ENCODE data around the gene MAML3. TPM values are rescaled to one million over a fixed set of nuclear protein-coding genes. Genes with fewer than 3 reads are reported as not detected.

Gene MAML3
- total and polyA plus RNA-seq, 7 experiments from 2014 or later = 0.53 to 9.4 (median 3.3) TPM

GRCh38 chr4:139736274-139736660, 417.7 kb downstream of the MAML3 start:
- no peaks in the 10 kb centered on the region for H3K27me3 ChIP-seq (ENCODE audit: control insufficient read depth in 2 of 2, insufficient read depth in 2 of 2, low read length in 2 of 2)
- H3K27me3 Mint-ChIP-seq = peaks cover 30 to 61% (median 39%) of the 10 kb centered on the region in 5 donors
- ChIA-PET POLR2A (no interaction called here), CTCF (no interaction called here)
- H3K4me1 ChIP-seq (ENCODE audit: control insufficient read depth in 2 of 2, insufficient read depth in 2 of 2, low read length in 2 of 2) = peaks cover 0 to 5% of the 10 kb centered on the region in 2 donors
- no peaks in the 10 kb centered on the region for H3K36me3 ChIP-seq (ENCODE audit: control insufficient read depth in 2 of 3, insufficient read depth in 3 of 3, low read length in 3 of 3)
- no peak overlapping the region for H3K4me3 ChIP-seq (ENCODE audit: low read length)
- no peak overlapping the region for H3K27ac Mint-ChIP-seq
- peak overlapping the region in 9 of 10 donors; percentile 67 to 84 (median 74) for H3K4me3 Mint-ChIP-seq
- ATAC-seq (no peak), DNase-seq (no peak)
- peaks cover 6 to 17% (median 13%) of the 10 kb centered on the region in 7 donors for H3K4me1 Mint-ChIP-seq
- no peaks in the 10 kb centered on the region for H3K36me3 Mint-ChIP-seq
- H3K9me3 Mint-ChIP-seq = no peaks in the 10 kb centered on the region
- H3K9me3 ChIP-seq (ENCODE audit: control insufficient read depth in 2 of 3, low read length in 3 of 3) = no peaks in the 10 kb centered on the region
- H3K27ac ChIP-seq (ENCODE audit: low read depth, low read length) = no peak overlapping the region
- intact Hi-C loops (cut with micrococcal nuclease) = loop anchor here (5.0 to 10.0 kb wide), 3 partner anchors 279 to 589 kb away; partner anchors contain the start of gene MAML3 (in 2 of the 2)

GRCh38 chr4:139735381-139736273, 418.4 kb downstream of the MAML3 start:
- no peaks in the 10 kb centered on the region for H3K9me3 Mint-ChIP-seq

GRCh38 chr4:139734875-139735380, 419.1 kb downstream of the MAML3 start:
- ATAC-seq = peak; percentile 87
- H3K4me1 Mint-ChIP-seq = peaks cover 6 to 17% (median 13%) of the 10 kb centered on the region in 7 donors
- peak overlapping the region; percentile 70 to 89 (median 78) for H3K4me3 Mint-ChIP-seq
- peak; percentile 12 to 67 (median 45) for DNase-seq
- Histone ChIP-seq H3K27me3 (ENCODE audit: control insufficient read depth in 2 of 2, insufficient read depth in 2 of 2, low read length in 2 of 2) (no peaks in the 10 kb centered on the region), H3K27ac (ENCODE audit: low read depth, low read length) (no peak overlapping the region), H3K4me3 (ENCODE audit: low read length) (peak overlapping the region; percentile 44), H3K36me3 (ENCODE audit: control insufficient read depth in 2 of 3, insufficient read depth in 3 of 3, low read length in 3 of 3) (no peaks in the 10 kb centered on the region), H3K9me3 (ENCODE audit: control insufficient read depth in 2 of 3, low read length in 3 of 3) (no peaks in the 10 kb centered on the region), H3K4me1 (ENCODE audit: control insufficient read depth in 2 of 2, insufficient read depth in 2 of 2, low read length in 2 of 2) (peaks cover 0 to 5% of the 10 kb centered on the region in 2 donors)
- no peaks in the 10 kb centered on the region for H3K9me3 Mint-ChIP-seq
- no peaks in the 10 kb centered on the region for H3K36me3 Mint-ChIP-seq
- CTCF ChIA-PET = interaction anchor here (1.6 kb wide), 1 partner anchor 625 kb away, joined by 6 read pairs; no protein-coding TSS in a partner anchor
- H3K27ac Mint-ChIP-seq = peak overlapping the region in 1 of 9 donors; percentile 29
- intact Hi-C loops (cut with micrococcal nuclease) = loop anchor here (1.0 to 10.0 kb wide), 7 partner anchors 278 to 625 kb away; partner anchors contain the start of gene MAML3 (in 2 of the 2)
- POLR2A ChIA-PET = no interaction called here
- peaks cover 30 to 58% (median 39%) of the 10 kb centered on the region in 5 donors for H3K27me3 Mint-ChIP-seq

More at GRCh38 chr4:139735381-139736273, 418.4 kb downstream of the MAML3 start:
- Histone ChIP-seq H3K36me3 (ENCODE audit: control insufficient read depth in 2 of 3, insufficient read depth in 3 of 3, low read length in 3 of 3) (no peaks in the 10 kb centered on the region), H3K4me1 (ENCODE audit: control insufficient read depth in 2 of 2, insufficient read depth in 2 of 2, low read length in 2 of 2) (peaks cover 0 to 5% of the 10 kb centered on the region in 2 donors), H3K9me3 (ENCODE audit: control insufficient read depth in 2 of 3, low read length in 3 of 3) (no peaks in the 10 kb centered on the region), H3K4me3 (ENCODE audit: low read length) (peak overlapping the region; percentile 44), H3K27me3 (ENCODE audit: control insufficient read depth in 2 of 2, insufficient read depth in 2 of 2, low read length in 2 of 2) (no peaks in the 10 kb centered on the region), H3K27ac (ENCODE audit: low read depth, low read length) (no peak overlapping the region)
- Mint-ChIP-seq H3K27me3 (peaks cover 30 to 61% (median 39%) of the 10 kb centered on the region in 5 donors), H3K4me1 (peaks cover 6 to 17% (median 13%) of the 10 kb centered on the region in 7 donors), H3K36me3 (no peaks in the 10 kb centered on the region), H3K4me3 (peak overlapping the region; percentile 70 to 89 (median 78)), H3K27ac (no peak overlapping the region)
- ChIA-PET POLR2A (no interaction called here), CTCF (no interaction called here)
- no peak for ATAC-seq
- intact Hi-C loops (cut with micrococcal nuclease) = loop anchor here (1.0 to 10.0 kb wide), 7 partner anchors 277 to 625 kb away; partner anchors contain the start of gene MAML3 (in 2 of the 2)
- DNase-seq = peak in 2 of 9 donors; percentile 3 to 15

GRCh38 chr4:139734201-139734874, 419.6 kb downstream of the MAML3 start:
- Histone ChIP-seq H3K27me3 (ENCODE audit: control insufficient read depth in 2 of 2, insufficient read depth in 2 of 2, low read length in 2 of 2) (no peaks in the 10 kb centered on the region), H3K27ac (ENCODE audit: low read depth, low read length) (no peak overlapping the region), H3K4me3 (ENCODE audit: low read length) (no peak overlapping the region), H3K4me1 (ENCODE audit: control insufficient read depth in 2 of 2, insufficient read depth in 2 of 2, low read length in 2 of 2) (peaks cover 0 to 5% of the 10 kb centered on the region in 2 donors), H3K36me3 (ENCODE audit: control insufficient read depth in 2 of 3, insufficient read depth in 3 of 3, low read length in 3 of 3) (no peaks in the 10 kb centered on the region), H3K9me3 (ENCODE audit: control insufficient read depth in 2 of 3, low read length in 3 of 3) (no peaks in the 10 kb centered on the region)
- POLR2A ChIA-PET = no interaction called here
- H3K9me3 Mint-ChIP-seq = no peaks in the 10 kb centered on the region
- intact Hi-C loops (cut with micrococcal nuclease) = loop anchor here (1.0 to 10.0 kb wide), 5 partner anchors 278 to 590 kb away; no protein-coding TSS in a partner anchor
- CTCF ChIA-PET = interaction anchor here (1.6 kb wide), 1 partner anchor 626 kb away, joined by 6 read pairs; no protein-coding TSS in a partner anchor
- ATAC-seq = no peak
- peaks cover 30 to 58% (median 37%) of the 10 kb centered on the region in 5 donors for H3K27me3 Mint-ChIP-seq
- H3K4me1 Mint-ChIP-seq = peaks cover 6 to 17% (median 13%) of the 10 kb centered on the region in 7 donors
- H3K4me3 Mint-ChIP-seq = peak overlapping the region; percentile 46 to 89 (median 78)
- DNase-seq = no peak
- H3K27ac Mint-ChIP-seq = peak overlapping the region in 1 of 9 donors; percentile 76
- H3K36me3 Mint-ChIP-seq = no peaks in the 10 kb centered on the region

GRCh38 chr4:139732991-139733570, 420.9 kb downstream of the MAML3 start:
- no peak overlapping the region for H3K27ac Mint-ChIP-seq
- intact Hi-C loops (cut with micrococcal nuclease) = loop anchor here in 1 of 2 donors (10.0 kb wide), 2 partner anchors 282 to 592 kb away; no protein-coding TSS in a partner anchor
- no peak for DNase-seq
- peaks cover 25 to 54% (median 35%) of the 10 kb centered on the region in 5 donors for H3K27me3 Mint-ChIP-seq
- ChIA-PET POLR2A (interaction anchor here (0.6 kb wide), 1 partner anchor 422 kb away, joined by 3 read pairs; no protein-coding TSS in a partner anchor), CTCF (interaction anchor here (1.6 kb wide), 1 partner anchor 627 kb away, joined by 6 read pairs; no protein-coding TSS in a partner anchor)
- H3K4me1 Mint-ChIP-seq = peaks cover 6 to 17% (median 13%) of the 10 kb centered on the region in 7 donors
- no peak overlapping the region for H3K4me3 Mint-ChIP-seq
- no peaks in the 10 kb centered on the region for H3K27me3 ChIP-seq (ENCODE audit: control insufficient read depth in 2 of 2, insufficient read depth in 2 of 2, low read length in 2 of 2)
- no peaks in the 10 kb centered on the region for H3K9me3 Mint-ChIP-seq
- no peak overlapping the region for H3K4me3 ChIP-seq (ENCODE audit: low read length)
- no peak overlapping the region for H3K27ac ChIP-seq (ENCODE audit: low read depth, low read length)
- H3K36me3 Mint-ChIP-seq = peaks cover 0 to 6% (median 3%) of the 10 kb centered on the region in 5 donors
- ATAC-seq = no peak
- peaks cover 0 to 5% of the 10 kb centered on the region in 2 donors for H3K4me1 ChIP-seq (ENCODE audit: control insufficient read depth in 2 of 2, insufficient read depth in 2 of 2, low read length in 2 of 2)
- no peaks in the 10 kb centered on the region for H3K36me3 ChIP-seq (ENCODE audit: control insufficient read depth in 2 of 3, insufficient read depth in 3 of 3, low read length in 3 of 3)
- H3K9me3 ChIP-seq (ENCODE audit: control insufficient read depth in 2 of 3, low read length in 3 of 3) = no peaks in the 10 kb centered on the region

GRCh38 chr4:139728840-139729239, 425.1 kb downstream of the MAML3 start:
- CTCF ChIA-PET = interaction anchor here (0.6 kb wide), 1 partner anchor 19 kb away, joined by 3 read pairs; no protein-coding TSS in a partner anchor
- Mint-ChIP-seq H3K9me3 (no peaks in the 10 kb centered on the region), H3K27ac (no peak overlapping the region), H3K4me3 (no peak overlapping the region), H3K4me1 (no peaks in the 10 kb centered on the region), H3K36me3 (peaks cover 0 to 15% (median 6%) of the 10 kb centered on the region in 5 donors), H3K27me3 (peaks cover 0 to 14% (median 7%) of the 10 kb centered on the region in 5 donors)
- H3K4me1 ChIP-seq (ENCODE audit: control insufficient read depth in 2 of 2, insufficient read depth in 2 of 2, low read length in 2 of 2) = no peaks in the 10 kb centered on the region
- no peaks in the 10 kb centered on the region for H3K36me3 ChIP-seq (ENCODE audit: control insufficient read depth in 2 of 3, insufficient read depth in 3 of 3, low read length in 3 of 3)
- H3K27me3 ChIP-seq (ENCODE audit: control insufficient read depth in 2 of 2, insufficient read depth in 2 of 2, low read length in 2 of 2) = no peaks in the 10 kb centered on the region
- intact Hi-C loops (cut with micrococcal nuclease) = no loop called here
- ATAC-seq (no peak), DNase-seq (no peak)
- no peak overlapping the region for H3K27ac ChIP-seq (ENCODE audit: low read depth, low read length)
- no peak overlapping the region for H3K4me3 ChIP-seq (ENCODE audit: low read length)
- POLR2A ChIA-PET = no interaction called here
- no peaks in the 10 kb centered on the region for H3K9me3 ChIP-seq (ENCODE audit: control insufficient read depth in 2 of 3, low read length in 3 of 3)

All from naive thymus-derived CD4-positive, alpha-beta T cell (primary cell).